Common myeloid progenitor, CD34-positive (primary cell): Measurements from ENCODE around the gene PPP6R1. TPM values are rescaled to one million over a fixed set of nuclear protein-coding genes. Genes with fewer than 3 reads are reported as not detected.

Experiments
- CTCF ChIA-PET: fragments of 350-600 bp; sonication (Branson Sonifier 250); formaldehyde crosslinking; loops from one replicate; lab custom pipeline; 2021; ENCODE audit warnings: antibody characterized with exemption; lab: Charles Lee
- POLR2A ChIA-PET: fragments of 350-600 bp; sonication (Branson Sonifier 250); formaldehyde crosslinking; loops from one replicate; lab custom pipeline; 2021; ENCODE audit warnings: antibody characterized with exemption; lab: Charles Lee
- DNase-seq, 3 donors: peaks; one replicate each; pipeline versions ENCODE4 v3.0.0 to v3.0.0-alpha.2; 2013
- H3K27ac ChIP-seq, 2 experiments: 1 replicate in 1 of 2; 2 replicates in 1 of 2; pipeline ENCODE4 v1.7.0; 2013; ENCODE audit warnings: inconsistent platforms in 2 of 2, low read length in 2 of 2, mild to moderate bottlenecking in 2 of 2, low read depth in 1 of 2, moderate library complexity in 1 of 2; ENCODE audit not compliant: severe bottlenecking in 2 of 2, insufficient read depth in 1 of 2, poor library complexity in 1 of 2
- H3K27me3 ChIP-seq, 5 experiments: replicated peaks in 2 of 5; 1 replicate in 3 of 5; 2 replicates in 2 of 5; pipeline versions ENCODE4 v1.6.1 to v1.7.0; 2013; ENCODE audit warnings: low read length in 4 of 5, mild to moderate bottlenecking in 2 of 5, moderate library complexity in 2 of 5, inconsistent platforms in 1 of 5; ENCODE audit not compliant: insufficient read depth in 5 of 5, control insufficient read depth in 4 of 5
- H3K36me3 ChIP-seq, 4 experiments: 1 replicate in 2 of 4; 2 replicates in 2 of 4; pipeline versions ENCODE4 v1.6.1 to v1.7.0; 2013; ENCODE audit warnings: low read length in 3 of 4, control low read depth in 1 of 4, mild to moderate bottlenecking in 1 of 4; ENCODE audit not compliant: control insufficient read depth in 4 of 4, insufficient read depth in 4 of 4
- H3K4me1 ChIP-seq, 4 experiments: 1 replicate in 3 of 4; 2 replicates in 1 of 4; pipeline versions ENCODE4 v1.6.1 to v1.7.1; 2013; ENCODE audit warnings: low read length in 3 of 4, mild to moderate bottlenecking in 3 of 4, control low read depth in 1 of 4, inconsistent platforms in 1 of 4, moderate library complexity in 1 of 4; ENCODE audit not compliant: control insufficient read depth in 4 of 4, insufficient read depth in 4 of 4; ENCODE audit errors: control extremely low read depth in 1 of 4
- H3K4me3 ChIP-seq, 7 experiments: 1 replicate in 4 of 7; 2 replicates in 3 of 7; pipeline versions ENCODE4 v1.5.1 to v1.7.0; 2013; ENCODE audit warnings: mild to moderate bottlenecking in 7 of 7, low read length in 6 of 7, moderate library complexity in 6 of 7, inconsistent platforms in 2 of 7, low read depth in 2 of 7, control low read depth in 1 of 7; ENCODE audit not compliant: insufficient read depth in 4 of 7, control insufficient read depth in 1 of 7; ENCODE audit errors: extremely low read depth in 1 of 7
- H3K9me3 ChIP-seq, 5 experiments: 1 replicate in 4 of 5; 2 replicates in 1 of 5; pipeline versions ENCODE4 v1.6.1 to v1.7.1; 2013; ENCODE audit warnings: low read length in 4 of 5, mild to moderate bottlenecking in 2 of 5, inconsistent platforms in 1 of 5, low read depth in 1 of 5, moderate library complexity in 1 of 5; ENCODE audit not compliant: control insufficient read depth in 4 of 5, insufficient read depth in 2 of 5; ENCODE audit errors: control extremely low read depth in 1 of 5
- WGBS: methylation state at CpG from one replicate; pipeline ENCODE4 v1.1.5; 2013; ENCODE audit not compliant: insufficient coverage; 5-methylcytosine and 5-hydroxymethylcytosine counted together
- polyA plus RNA-seq: library from polyadenylated mRNA; unstranded; fragments of 120-200 nt; gene quantifications from one replicate; pipeline ENCODE4 v1.2.1, GENCODE V29; 2013

PPP6R1 gene
- polyA plus RNA-seq: 103 TPM

GRCh38 chr19:55258828-55259539 is at the start of gene PPP6R1:
Gene PPP6R1 (minus strand): TSS chr19:55259017. CDS start chr19:55247103, 11,914 bp downstream.
- Histone ChIP-seq H3K4me3 (peak within 1 kb of the TSS; percentile 78 to 98 (median 93)), H3K9me3 (no peaks in the 10 kb centered on the region), H3K27ac (peak within 1 kb of the TSS; percentile 86 to 95), H3K4me1 (peaks cover 12 to 54% (median 50%) of the 10 kb centered on the region in 4 experiments), H3K36me3 (peaks cover 0 to 13% (median 3%) of the 10 kb centered on the region in 4 experiments), H3K27me3 (no peaks in the 10 kb centered on the region)
- ChIA-PET CTCF (interaction anchor here (1.0 to 2.4 kb wide), 7 partner anchors 8 to 125 kb away, joined by 3 to 11 read pairs (median 5); partner anchors contain the start of gene TMEM238), POLR2A (interaction anchor here (0.5 to 1.8 kb wide), 9 partner anchors 11 to 264 kb away, joined by 3 to 13 read pairs (median 5); partner anchors contain the start of genes HSPBP1, KMT5C, TMEM238 and UBE2S)
- DNase-seq: peak; percentile 99 to 100 (median 100)
- WGBS: 0% methylated on average over 60 of the region's 76 CpGs

DNA sequence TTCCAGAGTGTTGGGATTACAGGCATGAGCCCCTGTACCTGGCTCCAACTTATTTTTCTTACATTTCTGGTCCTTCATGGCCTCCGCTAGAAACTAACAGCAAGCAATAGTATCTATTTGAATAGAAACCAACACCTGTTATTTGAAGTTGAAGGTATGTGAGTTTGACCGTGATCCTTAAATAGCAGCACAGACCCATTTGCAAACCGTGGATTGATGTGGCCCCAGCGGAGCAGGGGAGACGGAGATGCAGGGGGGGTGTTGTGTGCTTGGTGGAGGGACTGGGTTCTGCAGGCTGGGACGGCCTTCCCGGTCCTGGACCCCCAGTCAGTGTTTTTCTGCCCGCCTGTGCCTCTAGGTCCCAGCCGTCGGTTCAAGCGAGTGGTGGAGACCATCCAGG is 49.5 kb upstream of the PPP6R1 start:
- no peaks in the 10 kb centered on the region for H3K27me3 ChIP-seq
- no peak overlapping the region for H3K27ac ChIP-seq
- ChIA-PET CTCF (no interaction called here), POLR2A (no interaction called here)
- 90% methylated on average over 3 of the region's 11 CpGs for WGBS
- no peaks in the 10 kb centered on the region for H3K9me3 ChIP-seq
- peaks cover 0 to 28% (median 8%) of the 10 kb centered on the region in 4 experiments for H3K36me3 ChIP-seq
- DNase-seq: no peak
- H3K4me3 ChIP-seq: no peak overlapping the region
- H3K4me1 ChIP-seq: peaks cover 0 to 3% (median 0%) of the 10 kb centered on the region in 4 experiments

GRCh38 chr19:55306712-55307111 is 47.9 kb upstream of the PPP6R1 start:
- 100% methylated on average over 2 of the region's 3 CpGs for WGBS
- no peak overlapping the region for H3K4me3 ChIP-seq
- peaks cover 0 to 24% (median 8%) of the 10 kb centered on the region in 4 experiments for H3K36me3 ChIP-seq
- H3K4me1 ChIP-seq: peaks cover 0 to 13% (median 7%) of the 10 kb centered on the region in 4 experiments
- H3K27me3 ChIP-seq: no peaks in the 10 kb centered on the region
- CTCF ChIA-PET: interaction anchor here (0.9 to 1.2 kb wide), 3 partner anchors 12 to 78 kb away, joined by 3 to 4 read pairs (median 4); partner anchors contain the start of gene TMEM238
- H3K9me3 ChIP-seq: no peaks in the 10 kb centered on the region
- no peak for DNase-seq
- no peak overlapping the region for H3K27ac ChIP-seq
- POLR2A ChIA-PET: no interaction called here

DNA sequence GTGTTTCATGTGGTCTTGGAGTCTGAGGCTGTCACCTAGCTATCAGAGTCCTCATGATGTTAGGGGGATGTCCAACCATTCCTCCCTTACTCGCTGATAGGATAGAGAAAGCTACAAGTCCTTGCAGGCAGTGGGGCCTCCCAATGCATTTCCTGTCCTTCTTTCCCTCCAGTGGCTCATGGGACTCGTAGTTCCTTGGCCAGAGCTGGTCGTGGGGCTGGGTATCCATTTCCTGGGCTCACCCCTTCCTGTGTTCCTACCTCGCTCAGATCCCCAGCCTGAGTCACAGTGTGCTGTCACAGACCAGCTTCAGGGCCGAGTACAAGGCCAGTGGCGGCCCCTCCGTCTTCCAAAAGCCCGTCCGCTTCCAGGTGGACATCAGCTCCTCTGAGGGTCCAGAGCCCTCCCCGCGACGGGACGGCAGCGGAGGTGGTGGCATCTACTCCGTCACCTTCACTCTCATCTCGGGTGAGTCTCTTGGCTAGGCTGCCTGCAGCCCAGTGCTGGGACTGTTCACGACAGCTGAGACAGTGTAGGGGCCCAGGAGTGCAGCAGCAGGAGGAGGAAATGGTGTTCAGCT is 47.3 kb upstream of the PPP6R1 start:
- POLR2A ChIA-PET: no interaction called here
- H3K9me3 ChIP-seq: no peaks in the 10 kb centered on the region
- H3K27ac ChIP-seq: no peak overlapping the region
- DNase-seq: no peak
- no peaks in the 10 kb centered on the region for H3K27me3 ChIP-seq
- CTCF ChIA-PET: interaction anchor here (0.9 to 1.2 kb wide), 3 partner anchors 12 to 78 kb away, joined by 3 to 4 read pairs (median 4); partner anchors contain the start of gene TMEM238
- peaks cover 0 to 18% (median 11%) of the 10 kb centered on the region in 4 experiments for H3K4me1 ChIP-seq
- peaks cover 0 to 24% (median 8%) of the 10 kb centered on the region in 4 experiments for H3K36me3 ChIP-seq
- WGBS: 94% methylated on average over 17 of the region's 17 CpGs
- H3K4me3 ChIP-seq: no peak overlapping the region

GRCh38 chr19:55305491-55305890 is 46.7 kb upstream of the PPP6R1 start:
- no peaks in the 10 kb centered on the region for H3K9me3 ChIP-seq
- ChIA-PET CTCF (interaction anchor here (1.1 to 1.2 kb wide), 2 partner anchors 13 to 79 kb away, joined by 4 read pairs; partner anchors contain the start of gene TMEM238), POLR2A (no interaction called here)
- H3K4me3 ChIP-seq: no peak overlapping the region
- H3K4me1 ChIP-seq: peaks cover 0 to 18% (median 11%) of the 10 kb centered on the region in 4 experiments
- peaks cover 0 to 24% (median 8%) of the 10 kb centered on the region in 4 experiments for H3K36me3 ChIP-seq
- H3K27ac ChIP-seq: no peak overlapping the region
- H3K27me3 ChIP-seq: no peaks in the 10 kb centered on the region
- 83% methylated on average over 8 of the region's 9 CpGs for WGBS
- DNase-seq: peak in 2 of 3 donors; percentile 66 to 72

GRCh38 chr19:55304980-55305379 is 46.2 kb upstream of the PPP6R1 start:
- 94% methylated on average over 10 of the region's 14 CpGs for WGBS
- Histone ChIP-seq H3K9me3 (no peaks in the 10 kb centered on the region), H3K27me3 (no peaks in the 10 kb centered on the region), H3K36me3 (peaks cover 0 to 21% (median 8%) of the 10 kb centered on the region in 4 experiments), H3K4me3 (no peak overlapping the region), H3K4me1 (peaks cover 0 to 18% (median 11%) of the 10 kb centered on the region in 4 experiments), H3K27ac (no peak overlapping the region)
- CTCF ChIA-PET: no interaction called here
- no peak for DNase-seq
- POLR2A ChIA-PET: no interaction called here
